Measurements from ENCODE around the gene SLC3A2.
A peak's percentile ranks its signal among the peaks of the same experiment; 100 is the strongest.

The SLC3A2 gene

GRCh38 chr11:62880231-62880802, 379 bp upstream of the SLC3A2 start:
- peak; percentile 38 for DNase-seq (ENCODE audit: low read depth)

DNA sequence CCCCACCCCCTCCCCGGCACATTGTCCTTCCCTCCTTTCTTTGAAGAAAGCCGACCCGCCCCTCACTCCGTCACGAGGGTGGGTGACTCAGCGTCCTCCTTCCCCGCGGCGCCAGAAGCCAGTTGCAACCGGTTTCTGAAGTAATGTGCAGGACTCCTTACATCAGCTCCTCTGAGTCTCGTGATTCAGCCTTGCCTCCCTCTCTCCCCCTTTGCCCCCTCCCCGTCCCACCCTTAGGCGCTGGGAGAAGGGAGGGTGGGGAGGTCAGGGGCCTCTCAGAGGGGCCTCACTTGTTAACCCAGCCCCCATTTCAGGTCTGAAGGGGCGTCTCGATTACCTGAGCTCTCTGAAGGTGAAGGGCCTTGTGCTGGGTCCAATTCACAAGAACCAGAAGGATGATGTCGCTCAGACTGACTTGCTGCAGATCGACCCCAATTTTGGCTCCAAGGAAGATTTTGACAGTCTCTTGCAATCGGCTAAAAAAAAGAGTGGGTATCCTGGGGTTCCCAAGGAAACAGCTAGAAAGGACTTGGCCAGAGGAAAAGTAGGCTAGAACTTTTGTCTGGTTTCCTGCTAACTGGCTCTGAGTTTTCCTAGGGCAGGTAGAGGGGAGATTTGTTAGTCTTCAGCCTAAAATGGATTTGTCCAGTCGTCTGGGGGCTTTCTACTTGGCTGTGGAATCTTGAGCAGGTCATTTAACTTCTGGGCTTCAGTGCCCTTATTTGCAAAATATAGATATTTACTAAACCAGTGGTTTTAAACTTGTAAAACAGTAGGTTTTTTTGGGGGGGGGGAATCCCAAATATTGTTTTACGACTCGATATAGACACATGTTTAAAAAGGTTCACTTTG, 1.1 kb downstream of the SLC3A2 start:
- peak; percentile 92 for DNase-seq (ENCODE audit: low read depth)

DNA sequence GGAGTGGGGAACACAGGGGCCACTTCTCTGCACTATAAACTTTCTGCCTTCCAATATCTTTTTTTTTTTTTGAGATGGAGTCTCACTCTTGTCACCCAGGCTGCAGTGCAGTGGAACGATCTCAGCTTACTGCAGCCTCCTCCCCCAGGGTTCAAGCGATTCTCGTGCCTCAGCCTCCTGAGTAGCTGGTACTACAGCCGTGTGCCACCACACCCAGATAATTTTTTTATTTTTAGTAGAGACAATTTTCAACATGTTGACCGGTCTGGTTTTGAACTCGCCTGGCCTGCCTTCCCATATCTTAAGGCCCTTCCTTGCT, 1.7 kb downstream of the SLC3A2 start:
- DNase-seq (ENCODE audit: low read depth), result no peak

- DNase-seq (ENCODE audit: low read depth), result no peak
Observed at GRCh38 chr11:62882788-62883501, 2.2 kb downstream of the SLC3A2 start.

GRCh38 chr11:62883673-62884072, 3.0 kb downstream of the SLC3A2 start:
- no peak for DNase-seq (ENCODE audit: low read depth)

DNA sequence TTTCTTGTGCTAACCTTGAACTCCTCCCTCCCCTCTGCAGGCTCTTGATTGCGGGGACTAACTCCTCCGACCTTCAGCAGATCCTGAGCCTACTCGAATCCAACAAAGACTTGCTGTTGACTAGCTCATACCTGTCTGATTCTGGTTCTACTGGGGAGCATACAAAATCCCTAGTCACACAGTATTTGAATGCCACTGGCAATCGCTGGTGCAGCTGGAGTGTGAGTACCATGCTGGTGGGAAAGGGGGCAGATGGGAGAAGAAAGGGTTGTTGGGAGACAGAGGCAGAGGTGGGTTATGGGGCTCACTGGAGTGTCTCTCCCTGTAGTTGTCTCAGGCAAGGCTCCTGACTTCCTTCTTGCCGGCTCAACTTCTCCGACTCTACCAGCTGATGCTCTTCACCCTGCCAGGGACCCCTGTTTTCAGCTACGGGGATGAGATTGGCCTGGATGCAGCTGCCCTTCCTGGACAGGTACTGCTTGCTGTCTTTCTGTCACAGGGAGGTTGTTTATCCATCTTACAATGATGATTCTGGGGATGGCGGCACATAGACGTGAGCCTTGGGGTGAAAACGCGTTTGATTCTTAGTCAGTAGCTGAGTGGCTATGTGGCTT, 4.5 kb downstream of the SLC3A2 start:
- DNase-seq (ENCODE audit: low read depth), result no peak

DNA sequence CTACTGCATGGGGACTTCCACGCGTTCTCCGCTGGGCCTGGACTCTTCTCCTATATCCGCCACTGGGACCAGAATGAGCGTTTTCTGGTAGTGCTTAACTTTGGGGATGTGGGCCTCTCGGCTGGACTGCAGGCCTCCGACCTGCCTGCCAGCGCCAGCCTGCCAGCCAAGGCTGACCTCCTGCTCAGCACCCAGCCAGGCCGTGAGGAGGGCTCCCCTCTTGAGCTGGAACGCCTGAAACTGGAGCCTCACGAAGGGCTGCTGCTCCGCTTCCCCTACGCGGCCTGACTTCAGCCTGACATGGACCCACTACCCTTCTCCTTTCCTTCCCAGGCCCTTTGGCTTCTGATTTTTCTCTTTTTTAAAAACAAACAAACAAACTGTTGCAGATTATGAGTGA, 7.7 kb downstream of the SLC3A2 start:
- DNase-seq (ENCODE audit: low read depth), result no peak

GRCh38 chr11:62889126-62889483, 8.4 kb downstream of the SLC3A2 start:
- no peak for DNase-seq (ENCODE audit: low read depth)

DNA sequence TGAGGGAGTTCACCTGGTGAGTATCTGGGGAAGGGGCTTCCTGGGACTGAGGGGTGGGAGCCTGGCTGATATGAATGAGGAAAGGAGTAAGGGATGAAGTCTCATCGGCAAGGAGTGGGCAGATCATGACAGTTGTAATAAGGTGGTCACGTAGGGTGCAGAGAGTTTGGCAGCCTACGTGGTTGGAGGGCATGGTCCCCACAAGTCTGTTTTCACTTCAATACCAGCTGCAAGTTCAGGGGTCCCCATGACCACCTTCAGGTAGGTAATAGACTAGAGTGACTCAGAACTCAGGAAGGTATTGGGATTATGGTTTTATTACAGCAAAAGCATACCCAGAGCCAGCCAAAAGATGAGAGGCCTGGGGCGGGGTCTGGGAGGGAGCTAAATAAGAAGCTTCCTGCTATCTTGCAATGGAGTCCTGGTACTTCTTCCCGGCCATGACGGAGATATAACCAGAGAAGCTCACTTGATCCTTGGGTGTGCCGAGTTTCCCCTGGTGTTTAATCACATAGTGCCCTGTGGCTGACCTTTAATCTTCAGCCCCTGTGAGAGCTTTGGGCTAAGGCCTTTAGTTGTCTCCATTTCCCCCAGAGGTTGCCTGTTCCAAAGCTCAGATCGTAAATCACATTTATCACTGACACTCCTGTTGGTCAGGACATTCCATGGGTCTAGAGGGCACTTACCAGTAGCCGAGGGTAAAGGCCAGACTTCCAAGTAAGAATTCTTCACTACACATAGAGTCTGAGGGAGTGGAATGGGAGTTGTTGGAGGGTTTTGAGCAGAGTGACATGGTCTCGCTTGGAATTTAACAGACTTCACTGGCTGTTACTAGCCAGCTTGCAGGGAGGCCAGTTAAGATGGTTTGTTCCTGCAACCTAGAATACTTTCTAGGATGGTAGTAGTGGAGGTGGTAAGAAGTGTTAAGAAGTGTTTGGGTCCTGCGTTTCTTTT, 9.1 kb downstream of the SLC3A2 start:
- no peak for DNase-seq (ENCODE audit: low read depth)

DNA sequence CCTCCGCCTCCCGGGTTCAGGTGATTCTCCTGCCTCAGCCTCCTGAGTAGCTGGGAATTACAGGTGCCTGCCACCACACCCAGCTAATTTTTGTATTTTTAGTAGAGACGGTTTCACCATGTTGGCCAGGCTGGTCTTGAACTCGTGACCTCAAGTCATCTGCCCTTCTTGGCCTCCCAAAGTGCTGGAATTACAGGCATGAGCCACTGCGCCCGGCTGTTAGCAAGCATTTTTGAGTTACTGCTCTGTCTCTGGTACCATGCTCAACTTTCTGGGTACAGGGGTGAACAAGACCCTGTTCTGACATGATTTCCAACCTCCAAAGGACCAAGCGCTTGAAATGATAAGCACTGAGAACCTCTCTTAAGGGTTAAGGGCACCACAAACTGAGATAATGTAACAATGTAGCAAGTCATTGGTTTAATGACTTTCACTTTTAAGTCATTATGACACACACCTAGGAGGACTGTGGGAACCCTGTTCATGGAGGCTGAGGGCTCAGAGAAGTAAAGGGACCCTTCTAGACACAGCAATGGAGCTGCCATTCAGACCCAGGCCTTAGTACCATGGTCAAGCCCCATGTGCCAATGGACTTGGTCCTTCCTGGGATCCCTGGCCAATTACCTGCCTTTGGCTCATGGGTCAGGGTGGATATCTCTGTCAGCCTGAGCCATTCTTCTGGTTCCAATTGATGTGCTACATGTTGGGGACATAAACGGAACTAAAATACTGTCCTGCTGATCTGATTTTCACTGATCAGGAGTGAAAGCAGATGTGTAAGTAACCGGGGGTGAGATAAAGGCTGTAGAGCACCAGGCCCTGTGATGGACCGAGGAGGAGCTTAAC, 11.6 kb downstream of the SLC3A2 start:
- no peak for DNase-seq (ENCODE audit: low read depth)

- DNase-seq (ENCODE audit: low read depth), result no peak
Observed at GRCh38 chr11:62895501-62895900, 14.8 kb downstream of the SLC3A2 start.

DNA sequence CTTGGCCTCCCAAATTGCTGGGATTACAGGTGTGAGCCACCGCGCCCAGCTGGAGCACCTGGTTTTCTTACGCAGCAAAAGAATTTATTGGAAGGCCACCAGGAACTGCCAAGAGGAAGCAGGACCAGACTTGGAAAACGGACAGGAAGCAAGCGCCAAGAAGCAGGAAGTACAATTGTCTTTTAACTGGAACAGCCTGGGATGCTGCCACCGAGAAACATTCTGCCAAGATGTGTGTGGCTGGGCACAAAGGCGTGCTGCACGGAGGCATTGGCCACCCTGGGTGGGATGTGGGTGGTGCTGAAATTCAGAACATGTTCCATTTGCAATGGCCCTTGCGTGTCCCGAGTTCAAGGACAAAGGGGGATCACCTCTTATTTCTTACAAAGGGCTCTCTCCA, 15.4 kb downstream of the SLC3A2 start:
- no peak for DNase-seq (ENCODE audit: low read depth)

DNA sequence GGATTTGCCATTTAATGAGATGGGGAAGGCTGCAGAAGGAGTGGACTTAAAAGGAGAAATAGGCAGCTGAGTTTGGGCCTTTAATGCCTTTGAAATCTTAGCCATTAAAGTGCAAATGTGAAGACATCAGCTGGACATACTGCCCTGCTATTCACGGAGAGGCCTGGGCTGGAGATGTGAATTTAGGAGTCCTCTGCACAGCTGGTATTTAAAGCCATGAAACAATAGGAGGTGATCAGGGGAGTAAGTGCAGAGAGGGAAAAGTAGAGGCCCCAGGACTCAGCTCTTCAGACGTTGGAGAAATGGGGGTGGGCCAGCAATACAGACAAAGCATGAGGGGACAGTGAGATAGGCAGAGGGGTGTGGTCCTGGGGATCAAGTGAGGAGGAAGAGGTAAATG, 16.6 kb downstream of the SLC3A2 start:
- DNase-seq (ENCODE audit: low read depth), result no peak

- DNase-seq (ENCODE audit: low read depth), result no peak
Observed at GRCh38 chr11:62898027-62898426, 17.3 kb downstream of the SLC3A2 start.

DNA sequence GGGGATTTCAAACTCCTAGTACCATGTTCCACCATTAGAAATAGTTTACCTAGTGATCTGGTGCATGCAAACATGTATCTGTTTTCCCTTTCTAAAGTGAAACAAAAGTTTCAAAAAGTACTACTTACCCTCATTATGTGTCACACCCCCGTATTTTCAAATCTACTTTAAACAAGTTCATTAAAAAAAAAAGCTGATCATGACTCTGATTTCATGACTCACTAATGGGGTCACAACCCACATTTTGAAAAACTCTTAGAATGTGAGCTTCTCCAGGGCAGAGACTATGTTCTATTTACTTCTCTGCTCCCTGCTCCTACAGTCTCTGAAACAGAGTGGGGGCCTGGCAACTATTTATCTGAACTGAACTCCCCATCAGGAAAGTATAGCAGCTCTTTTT, 22.2 kb downstream of the SLC3A2 start:
- no peak for DNase-seq (ENCODE audit: low read depth)

GRCh38 chr11:62905296-62905695, 24.6 kb downstream of the SLC3A2 start:
- no peak for DNase-seq (ENCODE audit: low read depth)

DNA sequence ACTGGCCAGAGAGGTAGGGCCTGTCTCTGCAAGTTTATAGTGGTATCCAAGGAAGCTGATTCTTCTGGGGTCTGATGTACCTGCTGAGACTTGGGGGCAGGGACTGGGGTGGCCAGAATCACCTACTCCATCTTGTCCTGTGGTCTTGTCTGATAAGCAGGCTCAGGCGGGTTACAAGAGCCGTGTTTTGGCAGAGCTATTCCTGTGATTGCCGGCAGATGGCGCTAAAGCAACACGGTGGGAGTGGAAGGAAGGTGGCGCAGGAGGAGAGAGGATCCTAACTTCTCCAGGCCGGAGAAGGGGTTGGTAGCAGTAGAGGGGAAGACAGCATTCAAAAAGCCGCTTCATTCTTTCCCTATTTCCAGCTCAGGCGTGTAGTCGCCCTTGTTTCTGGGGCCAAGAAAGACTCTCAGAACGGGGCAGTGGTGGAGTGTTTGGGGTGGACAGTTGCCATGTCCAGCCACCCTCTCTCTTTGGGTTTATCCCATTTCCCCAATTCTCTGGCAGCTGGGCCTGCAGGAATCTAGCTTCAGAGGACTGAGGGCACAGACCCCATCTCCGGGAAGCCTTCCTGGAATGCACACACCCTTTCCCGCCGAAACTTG, 25.3 kb downstream of the SLC3A2 start:
- peak; percentile 70 for DNase-seq (ENCODE audit: low read depth)

DNA sequence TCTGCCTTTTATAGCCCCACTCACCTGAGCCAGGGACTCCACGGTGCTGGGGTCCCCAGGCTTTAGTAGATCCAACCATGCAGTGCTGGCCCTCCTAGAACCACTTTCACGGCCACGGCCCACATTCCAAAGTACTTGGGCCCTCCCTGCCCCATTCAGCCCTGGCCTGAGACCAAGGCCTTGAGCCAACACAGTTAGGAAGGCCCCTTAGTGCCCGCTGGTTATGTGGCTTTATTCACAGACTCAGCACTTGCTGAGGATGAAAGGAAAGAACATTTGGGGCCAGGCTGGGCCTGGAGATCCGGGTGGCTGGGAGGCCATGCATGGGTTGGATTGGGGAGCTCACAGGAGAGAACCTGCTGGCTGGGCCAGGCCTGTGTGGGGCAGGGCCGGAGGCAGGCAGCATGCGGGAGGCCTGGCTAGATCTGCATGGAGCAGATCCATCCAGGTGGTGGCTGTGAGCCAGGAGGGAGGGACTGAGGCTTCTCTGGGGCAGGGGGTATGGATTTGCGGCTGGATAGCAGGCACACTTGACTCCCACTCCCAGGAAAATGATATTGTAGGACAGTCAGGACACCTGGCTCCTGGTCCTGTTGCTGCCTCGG, 27.9 kb downstream of the SLC3A2 start:
- no peak for DNase-seq (ENCODE audit: low read depth)

DNA sequence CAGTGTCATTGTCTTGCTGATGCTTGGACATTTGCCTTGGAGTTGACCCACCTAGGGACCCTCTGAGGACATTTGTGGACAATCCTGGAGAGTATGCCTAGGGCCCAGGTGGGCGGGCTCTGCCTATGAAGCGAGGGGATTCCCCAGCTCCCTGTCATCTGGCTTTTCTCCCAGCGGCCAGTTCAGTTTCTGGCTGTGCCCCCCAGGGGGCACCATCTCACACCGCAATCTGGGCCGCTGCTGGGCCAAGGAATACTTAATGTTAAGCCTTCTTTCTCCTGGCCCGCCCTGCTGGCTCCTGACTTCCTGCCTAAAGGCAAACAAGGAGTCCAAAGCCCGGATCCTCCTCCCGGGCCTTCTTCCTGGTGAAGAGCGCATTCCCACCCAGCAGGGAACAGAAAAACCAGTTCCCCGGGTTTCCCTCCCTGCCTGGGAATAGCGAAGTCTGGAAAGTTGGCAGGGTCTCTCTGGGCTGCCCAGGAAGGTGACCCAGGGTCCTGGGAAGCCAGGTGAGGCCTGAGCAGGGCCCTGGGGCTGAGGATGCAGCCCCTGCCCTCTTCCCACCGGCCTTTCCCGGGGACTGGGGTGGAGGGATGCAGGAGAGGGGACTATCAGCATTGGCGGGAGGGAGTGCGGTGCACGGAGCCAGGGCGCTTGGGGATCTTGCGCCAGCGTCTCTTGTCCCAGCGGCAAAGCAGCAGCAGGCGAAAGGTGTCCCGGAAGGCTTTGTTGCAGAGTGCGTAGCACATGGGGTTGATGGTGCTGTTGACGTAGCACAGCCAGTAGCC, 28.6 kb downstream of the SLC3A2 start:
- DNase-seq (ENCODE audit: low read depth), result no peak
